B cell (primary cell): ENCODE results near the gene FUT3. TPM values are rescaled to one million over a fixed set of nuclear protein-coding genes. Genes with fewer than 3 reads are reported as not detected.

ENCODE experiments used
- ATAC-seq: fragments of 200-7000 bp; cut with Tn5 transposase; one replicate; pipeline ENCODE4 v1.10.0; 2021; ENCODE audit warnings: low read depth, mild to moderate bottlenecking, moderate number of reproducible peaks, moderate library complexity
- CTCF ChIA-PET: fragments of 350-600 bp; sonication (Branson Sonifier 250); formaldehyde crosslinking; loops from one replicate; lab custom pipeline; 2021; ENCODE audit warnings: antibody characterized with exemption, inconsistent platforms; lab: Charles Lee
- POLR2A ChIA-PET: fragments of 350-600 bp; sonication (Branson Sonifier 250); formaldehyde crosslinking; loops from one replicate; lab custom pipeline; 2021; ENCODE audit warnings: antibody characterized with exemption; lab: Charles Lee
- DNase-seq: peaks from one replicate; pipeline ENCODE4 v3.0.0; 2013
- H2AFZ ChIP-seq: 2 replicates; pipeline ENCODE4 v1.6.1; 2012; ENCODE audit warnings: mild to moderate bottlenecking, low read depth, low read length; ENCODE audit not compliant: insufficient read depth, poor library complexity, severe bottlenecking
- H3K27ac ChIP-seq, 2 donors: 1 replicate in 1 of 2; 2 replicates in 1 of 2; pipeline ENCODE4 v1.5.1; 2012 to 2013; ENCODE audit warnings: low read length in 2 of 2, mild to moderate bottlenecking in 2 of 2, moderate library complexity in 1 of 2
- H3K27me3 ChIP-seq, 4 experiments: fragments of 200-600 bp in 1 of 4; sonication (generic) in 1 of 4; replicated peaks in 1 of 4; 1 replicate in 2 of 4; 2 replicates in 2 of 4; pipeline versions ENCODE4 v1.6.1 to v1.7.0; 2013 to 2016; ENCODE audit warnings: low read length in 3 of 4, mild to moderate bottlenecking in 2 of 4, mixed read lengths in 1 of 4, moderate library complexity in 1 of 4; ENCODE audit not compliant: insufficient read depth in 4 of 4, control insufficient read depth in 3 of 4; ENCODE audit errors: control extremely low read depth in 1 of 4
- H3K36me3 ChIP-seq, 2 experiments: replicated peaks in 1 of 2; 1 replicate in 1 of 2; 2 replicates in 1 of 2; pipeline versions ENCODE4 v1.6.1 to v1.7.1; 2013; ENCODE audit warnings: low read length in 1 of 2; ENCODE audit not compliant: insufficient read depth in 2 of 2, control insufficient read depth in 1 of 2; ENCODE audit errors: control extremely low read depth in 1 of 2, extremely low read depth in 1 of 2
- H3K4me1 ChIP-seq, 2 donors: fragments of 200-600 bp in 1 of 2; sonication (generic) in 1 of 2; 1 replicate in 1 of 2; 2 replicates in 1 of 2; pipeline versions ENCODE4 v1.5.1 to v1.6.1; 2013 to 2017; ENCODE audit warnings: low read length in 2 of 2; ENCODE audit not compliant: control insufficient read depth in 2 of 2, insufficient read depth in 2 of 2
- H3K4me2 ChIP-seq: replicated peaks from 2 replicates; pipeline ENCODE3; 2012; ENCODE audit warnings: mild to moderate bottlenecking, low read depth, low read length; ENCODE audit not compliant: poor library complexity, severe bottlenecking
- H3K4me3 ChIP-seq, 5 experiments: fragments of 200-600 bp in 1 of 5; sonication (generic) in 1 of 5; 1 replicate in 3 of 5; 2 replicates in 2 of 5; pipeline versions ENCODE4 v1.5.1 to v1.7.0; 2011 to 2016; ENCODE audit warnings: low read length in 4 of 5, mild to moderate bottlenecking in 4 of 5, low read depth in 2 of 5, control low read depth in 1 of 5, moderate library complexity in 1 of 5; ENCODE audit not compliant: insufficient read depth in 1 of 5; ENCODE audit errors: control extremely low read depth in 1 of 5, extremely low read depth in 1 of 5
- H3K79me2 ChIP-seq: fragments of 200-600 bp; sonication (generic); one replicate; pipeline ENCODE4 v1.6.0; 2016; ENCODE audit warnings: low read length; ENCODE audit not compliant: control insufficient read depth, insufficient read depth
- H3K9ac ChIP-seq: fragments of 200-600 bp; sonication (generic); 2 replicates; pipeline ENCODE4 v1.6.1; 2017; ENCODE audit warnings: mild to moderate bottlenecking, low read length, moderate library complexity
- H3K9me3 ChIP-seq, 3 donors: one replicate each; pipeline versions ENCODE4 v1.6.1 to v1.7.1; 2013; ENCODE audit warnings: low read length in 2 of 3; ENCODE audit not compliant: control insufficient read depth in 2 of 3, insufficient read depth in 1 of 3; ENCODE audit errors: control extremely low read depth in 1 of 3
- H4K20me1 ChIP-seq: 2 replicates; pipeline ENCODE4 v1.6.0; 2012; ENCODE audit warnings: mild to moderate bottlenecking, low read length; ENCODE audit not compliant: insufficient read depth, control insufficient read depth, poor library complexity, severe bottlenecking
- H3K27ac Mint-ChIP-seq: one replicate; pipeline ENCODE4 v1.8.0; 2021; ENCODE audit warnings: mixed read lengths
- H3K27me3 Mint-ChIP-seq: one replicate; pipeline ENCODE4 v1.8.0; 2021; ENCODE audit warnings: mixed read lengths
- H3K4me1 Mint-ChIP-seq: one replicate; pipeline ENCODE4 v1.8.0; 2021; ENCODE audit warnings: mixed read lengths
- H3K4me3 Mint-ChIP-seq: one replicate; pipeline ENCODE4 v1.8.0; 2021; ENCODE audit warnings: mixed read lengths
- H3K9me3 Mint-ChIP-seq: one replicate; pipeline ENCODE4 v1.8.0; 2022; ENCODE audit warnings: mixed read lengths; ENCODE audit not compliant: insufficient read depth
- CTCF ChIP-seq: fragments of 200-600 bp; IDR thresholded peaks from one replicate; pipeline ENCODE4 v1.8.0; 2022; ENCODE audit warnings: antibody characterized with exemption, mild to moderate bottlenecking
- EZH2 ChIP-seq: IDR thresholded peaks from 2 replicates; pipeline ENCODE4 v1.6.1; 2012; ENCODE audit warnings: borderline replicate concordance, low read depth, mild to moderate bottlenecking, moderate library complexity, low read length; ENCODE audit not compliant: insufficient read depth, poor library complexity, severe bottlenecking
- WGBS: methylation state at CpG from one replicate; pipeline ENCODE4 v1.1.5; 2013; ENCODE audit warnings: missing lambda C conversion rate; ENCODE audit not compliant: insufficient coverage; 5-methylcytosine and 5-hydroxymethylcytosine counted together
- intact Hi-C: fragments of 100-400 bp; cut with micrococcal nuclease; formaldehyde crosslinking; loops from one replicate; pipeline ENCODE4 v1.10.0; 2022
- polyA plus RNA-seq: library from polyadenylated mRNA; depleted of rRNA; stranded (reverse); fragments of >200 nt; gene quantifications from 2 replicates; pipeline ENCODE4 v1.2.3, GENCODE V29; 2012
- total RNA-seq, 2 donors: library from RNA; stranded (reverse); fragments of 120-200 nt in 1 of 2; gene quantifications; 1 replicate in 1 of 2; 2 replicates in 1 of 2; pipeline versions ENCODE4 v1.2.3 to v1.2.4, GENCODE V29; 2013 to 2022

The FUT3 gene
- total and polyA plus RNA-seq, 2 donors (not counting 1 experiment from before 2014, with no cell fraction given): not detected

- H3K4me3 Mint-ChIP-seq: peak overlapping the region; percentile 76
- H3K9me3 ChIP-seq: peaks cover 0 to 45% (median 0%) of the 10 kb centered on the region in 3 donors
- ATAC-seq (no peak), DNase-seq (no peak)
- H3K4me1 ChIP-seq: peaks cover 20 to 27% of the 10 kb centered on the region in 2 donors
- peaks cover 0 to 70% (median 29%) of the 10 kb centered on the region in 4 experiments for H3K27me3 ChIP-seq
- intact Hi-C loops: no loop called here
- no peaks in the 10 kb centered on the region for H3K9me3 Mint-ChIP-seq
- H3K9ac ChIP-seq: peak overlapping the region; percentile 50
- peak overlapping the region; percentile 59 for H2AFZ ChIP-seq
- CTCF ChIA-PET: interaction anchor here (1.1 to 2.0 kb wide), 8 partner anchors 9 to 219 kb away, joined by 4 to 16 read pairs (median 8); partner anchors contain the start of genes DUS3L, NDUFA11 and VMAC
- H3K4me1 Mint-ChIP-seq: peaks cover 22% of the 10 kb centered on the region
- peaks cover 29% of the 10 kb centered on the region for H3K27me3 Mint-ChIP-seq
- POLR2A ChIA-PET: interaction anchor here (0.9 kb wide), 2 partner anchors 219 to 1134 kb away, joined by 5 to 6 read pairs; no protein-coding TSS in a partner anchor
- H3K27ac Mint-ChIP-seq: no peak overlapping the region
- H3K79me2 ChIP-seq: no peaks in the 10 kb centered on the region
- 27% methylated on average over 4 of the region's 8 CpGs for WGBS
- no peak for TF ChIP-seq CTCF
- TF ChIP-seq EZH2: no peak
- no peaks in the 10 kb centered on the region for H3K36me3 ChIP-seq
- peak overlapping the region; percentile 80 for H3K4me2 ChIP-seq
- H3K27ac ChIP-seq: no peak overlapping the region
- H4K20me1 ChIP-seq: no peaks in the 10 kb centered on the region
- H3K4me3 ChIP-seq: peak overlapping the region in 4 of 5 experiments; percentile 7 to 55 (median 40)
These were observed 47.9 kb downstream of the FUT3 start for GRCh38 chr19:5803441-5803751.

GRCh38 chr19:5801796-5802619 lies 49.2 kb downstream of the FUT3 start:
- no peak overlapping the region for H3K27ac ChIP-seq
- DNase-seq (no peak), ATAC-seq (no peak)
- WGBS: 18% methylated on average over 23 of the region's 33 CpGs
- no peaks in the 10 kb centered on the region for H3K36me3 ChIP-seq
- intact Hi-C loops: no loop called here
- peaks cover 22% of the 10 kb centered on the region for H3K4me1 Mint-ChIP-seq
- no peak overlapping the region for H2AFZ ChIP-seq
- H3K4me3 ChIP-seq: no peak overlapping the region
- H3K27me3 ChIP-seq: peaks cover 0 to 76% (median 29%) of the 10 kb centered on the region in 4 experiments
- H4K20me1 ChIP-seq: no peaks in the 10 kb centered on the region
- no peak overlapping the region for H3K27ac Mint-ChIP-seq
- peak overlapping the region; percentile 4 for H3K4me2 ChIP-seq
- H3K9me3 Mint-ChIP-seq: no peaks in the 10 kb centered on the region
- ChIA-PET POLR2A (no interaction called here), CTCF (no interaction called here)
- H3K4me3 Mint-ChIP-seq: peak overlapping the region; percentile 47
- TF ChIP-seq EZH2 (no peak), CTCF (no peak)
- H3K27me3 Mint-ChIP-seq: peaks cover 29% of the 10 kb centered on the region
- peaks cover 20 to 27% of the 10 kb centered on the region in 2 donors for H3K4me1 ChIP-seq
- H3K9ac ChIP-seq: no peak overlapping the region
- H3K79me2 ChIP-seq: no peaks in the 10 kb centered on the region
- H3K9me3 ChIP-seq: peaks cover 0 to 45% (median 0%) of the 10 kb centered on the region in 3 donors
